Uterus (tissue), 4 donors: ENCODE measurements around the gene VAMP3. TPM values are rescaled to one million over a fixed set of nuclear protein-coding genes. Genes with fewer than 3 reads are reported as not detected.
A peak's percentile ranks its signal among the peaks of the same experiment; 100 is the strongest.
"Not testable (repeated sequence)": the region's sequence is repeated elsewhere in the genome, so short reads cannot be mapped to it uniquely, and the experiment has no call there.

Experiments used
- DNase-seq, 2 donors: peaks; one replicate each; pipeline ENCODE4 v3.0.0-alpha.2; 2019 to 2020
- H3K27ac ChIP-seq, 2 donors: fragments of 200-600 bp; sonication (generic); 1 replicate in 1 of 2; 2 replicates in 1 of 2; pipeline ENCODE4 v1.5.1; 2016 to 2018
- H3K27me3 ChIP-seq, 2 donors: fragments of 200-600 bp; sonication (generic); one replicate each; pipeline ENCODE4 v1.5.1; 2018 to 2019; ENCODE audit warnings: control low read depth in 1 of 2
- H3K36me3 ChIP-seq, 2 donors: fragments of 200-600 bp; sonication (generic); one replicate each; pipeline ENCODE4 v1.5.1; 2019; ENCODE audit warnings: control low read depth in 1 of 2
- H3K4me1 ChIP-seq, 2 donors: fragments of 200-600 bp; sonication (generic); one replicate each; pipeline ENCODE4 v1.5.1; 2018 to 2019; ENCODE audit warnings: control low read depth in 1 of 2
- H3K4me3 ChIP-seq, 2 donors: fragments of 200-600 bp; sonication (generic); 1 replicate in 1 of 2; 2 replicates in 1 of 2; pipeline ENCODE4 v1.5.1; 2018 to 2019; ENCODE audit warnings: mild to moderate bottlenecking in 1 of 2
- H3K9me3 ChIP-seq, 2 donors: fragments of 200-600 bp; sonication (generic); one replicate each; pipeline ENCODE4 v1.5.1; 2019; ENCODE audit warnings: control low read depth in 1 of 2
- CTCF ChIP-seq, 4 experiments: fragments of 200-600 bp in 2 of 4; fragments of 450-650 bp in 2 of 4; sonication (generic) in 2 of 4; IDR thresholded peaks; one replicate each; pipeline ENCODE4 v1.5.1; 2016 to 2019; ENCODE audit warnings: antibody characterized with exemption in 4 of 4, mild to moderate bottlenecking in 2 of 4, moderate library complexity in 1 of 4
- POLR2A ChIP-seq, 2 donors: fragments of 450-650 bp; IDR thresholded peaks; one replicate each; pipeline ENCODE4 v1.6.1; 2016; ENCODE audit warnings: antibody characterized with exemption in 2 of 2, mild to moderate bottlenecking in 1 of 2, moderate library complexity in 1 of 2
- intact Hi-C: fragments of 100-400 bp; cut with DNase I; formaldehyde crosslinking; loops from one replicate; pipeline ENCODE4 v1.15.1; 2023; ENCODE audit warnings: low total_unique reads
- total RNA-seq, 4 donors: library from RNA; depleted of rRNA in 3 of 4; stranded (reverse); fragments of >200 nt in 3 of 4; gene quantifications; one replicate each; pipeline versions ENCODE4 v1.1.0 to v1.2.4, GENCODE V29; 2014 to 2023
- donor health status: DM: yes; HTN: yes; CAD: no.

Gene VAMP3
- total RNA-seq, 4 donors from 2014 or later, result 41.0 to 128 (median 71.8) TPM

DNA sequence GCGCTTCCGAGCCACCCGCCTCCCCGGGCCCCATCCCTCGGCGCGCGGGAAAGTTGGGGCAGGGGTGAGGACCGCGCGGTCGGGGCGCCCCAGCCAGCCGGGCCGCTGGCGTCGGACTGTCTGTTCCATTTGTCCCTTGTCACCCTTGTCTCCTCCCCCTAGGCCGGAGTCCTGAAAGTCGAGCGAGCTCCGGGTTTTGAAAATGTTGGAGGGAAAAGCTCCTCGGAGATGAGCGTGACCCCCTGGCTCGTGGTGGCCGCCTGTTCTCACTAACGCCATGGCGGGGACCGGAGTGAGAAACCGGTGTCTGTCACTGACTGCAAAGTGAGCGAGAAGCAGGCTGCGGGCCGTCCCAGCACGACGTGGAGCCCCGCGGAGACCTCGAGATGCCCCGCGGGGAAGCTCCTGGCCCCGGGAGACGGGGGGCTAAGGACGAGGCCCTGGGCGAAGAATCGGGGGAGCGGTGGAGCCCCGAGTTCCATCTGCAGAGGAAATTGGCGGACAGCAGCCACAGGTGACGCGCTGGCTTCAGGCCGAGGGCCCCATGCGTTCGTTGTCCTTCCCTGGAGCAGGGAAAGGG, 13.5 kb downstream of the VAMP3 start:
- peak overlapping the region; percentile 37 to 53 for H3K4me3 ChIP-seq
- no peaks in the 10 kb centered on the region for H3K27me3 ChIP-seq
- no peaks in the 10 kb centered on the region for H3K9me3 ChIP-seq
- TF ChIP-seq CTCF (IDR thresholded peaks at IDR 0.05) (no peak), POLR2A (IDR thresholded peaks at IDR 0.05) (no peak)
- H3K27ac ChIP-seq, result peak overlapping the region; percentile 94 to 97
- H3K36me3 ChIP-seq, result no peaks in the 10 kb centered on the region
- intact Hi-C loops, result no loop called here
- H3K4me1 ChIP-seq, result peaks cover 0 to 9% of the 10 kb centered on the region in 2 donors
- DNase-seq, result peak in 1 of 2 donors; percentile 41

DNA sequence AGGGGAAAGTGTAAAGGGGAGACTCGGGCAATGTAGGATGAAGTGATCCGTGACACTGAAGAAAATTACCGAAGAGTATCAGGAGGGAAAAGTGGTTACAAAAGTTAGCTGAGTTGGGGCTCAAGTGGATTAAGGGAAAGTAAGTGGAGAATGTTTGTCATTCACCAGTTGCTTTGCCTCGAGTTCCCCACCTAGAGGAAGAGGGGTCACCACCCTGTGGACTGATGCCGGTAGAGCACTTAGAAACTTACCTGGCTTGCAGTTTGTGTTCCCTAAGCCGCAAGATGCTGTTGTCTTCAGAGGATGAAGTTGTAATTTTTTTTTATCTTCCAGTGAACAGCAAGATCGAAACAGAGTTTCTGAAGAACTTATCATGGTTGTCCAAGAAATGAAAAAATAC, 14.0 kb downstream of the VAMP3 start:
- no peak for DNase-seq
- no peaks in the 10 kb centered on the region for H3K9me3 ChIP-seq
- intact Hi-C loops, result no loop called here
- H3K4me3 ChIP-seq, result peak overlapping the region in 1 of 2 donors; percentile 53
- no peaks in the 10 kb centered on the region for H3K36me3 ChIP-seq
- H3K27me3 ChIP-seq, result no peaks in the 10 kb centered on the region
- peak overlapping the region; percentile 94 to 97 for H3K27ac ChIP-seq
- H3K4me1 ChIP-seq, result peaks cover 0 to 9% of the 10 kb centered on the region in 2 donors
- no peak for TF ChIP-seq CTCF (IDR thresholded peaks at IDR 0.05)
- TF ChIP-seq POLR2A (IDR thresholded peaks at IDR 0.05), result no peak

GRCh38 chr1:7786795-7787194, 15.7 kb downstream of the VAMP3 start:
- Histone ChIP-seq H3K36me3 (no peaks in the 10 kb centered on the region), H3K9me3 (no peaks in the 10 kb centered on the region), H3K27me3 (no peaks in the 10 kb centered on the region), H3K4me3 (no peak overlapping the region), H3K27ac (no peak overlapping the region), H3K4me1 (peaks cover 0 to 9% of the 10 kb centered on the region in 2 donors)
- TF ChIP-seq CTCF (IDR thresholded peaks at IDR 0.05), result no peak
- TF ChIP-seq POLR2A (IDR thresholded peaks at IDR 0.05), result no peak
- no peak for DNase-seq
- intact Hi-C loops, result no loop called here

DNA sequence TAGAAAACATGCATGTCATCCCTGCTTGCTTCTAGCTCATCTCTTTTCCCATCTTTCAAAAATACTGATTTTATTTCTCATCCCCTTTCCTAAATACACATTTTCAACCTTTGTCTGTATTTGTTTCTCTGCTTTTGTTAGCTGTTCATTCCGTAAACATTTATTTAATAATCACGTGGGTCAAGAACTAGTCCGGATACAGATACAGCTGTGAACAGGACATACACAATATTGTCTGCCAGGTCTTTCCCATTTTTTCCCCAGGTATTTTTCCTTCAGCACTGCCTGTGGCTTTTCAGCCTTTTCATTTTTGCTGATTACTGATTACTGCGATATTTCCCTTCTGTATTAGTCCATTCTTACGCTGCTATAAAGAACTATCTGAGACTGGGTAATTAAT, 18.7 kb downstream of the VAMP3 start:
- Histone ChIP-seq H3K27me3 (no peaks in the 10 kb centered on the region), H3K36me3 (no peaks in the 10 kb centered on the region), H3K4me3 (no peak overlapping the region), H3K27ac (no peak overlapping the region), H3K4me1 (peaks cover 0 to under 1% of the 10 kb centered on the region in 2 donors), H3K9me3 (no peaks in the 10 kb centered on the region)
- no peak for TF ChIP-seq CTCF (IDR thresholded peaks at IDR 0.05)
- TF ChIP-seq POLR2A (IDR thresholded peaks at IDR 0.05), result no peak
- intact Hi-C loops, result no loop called here
- DNase-seq, result no peak

GRCh38 chr1:7791027-7791426, 19.9 kb downstream of the VAMP3 start:
- H3K27ac ChIP-seq, DNase-seq, H3K4me3 ChIP-seq, intact Hi-C loops, H3K4me1 ChIP-seq, H3K27me3 ChIP-seq, H3K36me3 ChIP-seq, H3K9me3 ChIP-seq: not testable (repeated sequence)

GRCh38 chr1:7795406-7795805, 24.3 kb downstream of the VAMP3 start:
- H3K36me3 ChIP-seq, result no peaks in the 10 kb centered on the region
- DNase-seq, result no peak
- H3K4me3 ChIP-seq, result no peak overlapping the region
- intact Hi-C loops, result no loop called here
- H3K9me3 ChIP-seq, result no peaks in the 10 kb centered on the region
- H3K4me1 ChIP-seq, result no peaks in the 10 kb centered on the region
- no peak overlapping the region for H3K27ac ChIP-seq
- no peak for TF ChIP-seq CTCF (IDR thresholded peaks at IDR 0.05)
- TF ChIP-seq POLR2A (IDR thresholded peaks at IDR 0.05), result no peak
- no peaks in the 10 kb centered on the region for H3K27me3 ChIP-seq
